ENCODE measurements around the gene SST. TPM values are rescaled to one million over a fixed set of nuclear protein-coding genes. Genes with fewer than 3 reads are reported as not detected.

SST gene
- total RNA-seq, 4 donors from 2014 or later: 15.9 to 97.6 (median 46.5) TPM

- no peaks in the 10 kb centered on the region for H3K36me3 ChIP-seq
- no peaks in the 10 kb centered on the region for H3K4me1 ChIP-seq
- no peaks in the 10 kb centered on the region for H3K27me3 ChIP-seq
- H3K9me3 ChIP-seq: no peaks in the 10 kb centered on the region
- DNase-seq: no peak
- no peak overlapping the region for H3K27ac ChIP-seq
- H3K4me3 ChIP-seq: no peak overlapping the region
- TF ChIP-seq CTCF (IDR thresholded peaks at IDR 0.05) (no peak), POLR2A (IDR thresholded peaks at IDR 0.05) (no peak)
Observed at GRCh38 chr3:187628169-187628568, 42.0 kb downstream of the SST start.

DNA sequence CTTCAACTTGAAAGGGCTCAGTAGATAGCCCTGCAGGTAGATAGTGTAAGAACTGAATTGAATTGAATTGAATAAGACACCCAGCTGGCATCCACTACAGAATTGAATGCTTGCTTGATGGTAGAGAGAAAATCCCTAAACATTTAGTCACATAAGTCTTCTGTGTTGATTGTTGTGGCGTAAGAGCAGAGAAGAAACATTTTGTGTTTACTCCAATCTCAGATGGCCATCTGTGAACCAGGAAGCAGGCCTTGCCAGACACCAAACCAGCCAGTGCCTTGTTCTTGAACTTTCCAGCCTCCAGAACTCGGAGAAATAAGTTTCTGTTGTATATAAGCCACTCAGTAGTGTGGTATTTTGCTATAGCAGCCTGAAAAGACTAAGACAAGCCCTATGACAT, 43.6 kb downstream of the SST start:
- no peaks in the 10 kb centered on the region for H3K9me3 ChIP-seq
- TF ChIP-seq POLR2A (IDR thresholded peaks at IDR 0.05) (no peak), CTCF (IDR thresholded peaks at IDR 0.05) (no peak)
- H3K4me3 ChIP-seq: no peak overlapping the region
- DNase-seq: no peak
- H3K36me3 ChIP-seq: no peaks in the 10 kb centered on the region
- no peak overlapping the region for H3K27ac ChIP-seq
- no peaks in the 10 kb centered on the region for H3K4me1 ChIP-seq
- H3K27me3 ChIP-seq: no peaks in the 10 kb centered on the region

- no peaks in the 10 kb centered on the region for H3K36me3 ChIP-seq
- no peak overlapping the region for H3K27ac ChIP-seq
- no peak overlapping the region for H3K4me3 ChIP-seq
- DNase-seq: no peak
- H3K4me1 ChIP-seq: no peaks in the 10 kb centered on the region
- no peaks in the 10 kb centered on the region for H3K9me3 ChIP-seq
- H3K27me3 ChIP-seq: no peaks in the 10 kb centered on the region
- TF ChIP-seq CTCF (IDR thresholded peaks at IDR 0.05) (no peak), POLR2A (IDR thresholded peaks at IDR 0.05) (no peak)
Observed at GRCh38 chr3:187624588-187624987, 45.6 kb downstream of the SST start.

DNA sequence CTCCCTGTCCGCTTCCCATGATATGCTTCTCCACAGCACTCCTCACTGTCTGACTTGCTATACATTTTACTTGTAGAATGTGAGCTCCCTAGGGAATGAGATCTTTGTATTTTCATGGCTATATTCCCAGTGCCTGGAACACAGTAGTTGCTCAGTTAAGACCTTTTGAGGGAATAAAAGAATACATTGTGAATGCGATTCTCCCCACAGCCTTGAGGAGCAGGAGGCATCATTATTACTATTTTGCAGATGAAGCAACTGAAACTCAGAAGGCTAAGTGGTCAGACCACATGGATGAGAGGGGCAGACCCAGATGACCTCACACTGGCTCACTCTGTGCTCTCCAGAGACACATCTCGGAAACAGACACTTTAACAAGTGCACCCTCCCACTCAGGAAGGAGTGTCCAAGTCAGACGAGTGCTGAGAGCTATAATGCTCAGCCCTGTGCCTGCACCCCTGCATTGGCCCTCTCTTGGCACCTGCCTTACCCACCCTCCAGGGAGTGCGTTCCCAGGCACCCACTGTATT, 46.8 kb downstream of the SST start:
- no peak for DNase-seq
- no peaks in the 10 kb centered on the region for H3K36me3 ChIP-seq
- no peaks in the 10 kb centered on the region for H3K27me3 ChIP-seq
- no peaks in the 10 kb centered on the region for H3K9me3 ChIP-seq
- H3K27ac ChIP-seq: no peak overlapping the region
- H3K4me3 ChIP-seq: no peak overlapping the region
- H3K4me1 ChIP-seq: no peaks in the 10 kb centered on the region
- TF ChIP-seq CTCF (IDR thresholded peaks at IDR 0.05) (no peak), POLR2A (IDR thresholded peaks at IDR 0.05) (no peak)

- Histone ChIP-seq H3K27ac (no peak overlapping the region), H3K27me3 (no peaks in the 10 kb centered on the region), H3K36me3 (no peaks in the 10 kb centered on the region), H3K9me3 (no peaks in the 10 kb centered on the region), H3K4me3 (no peak overlapping the region), H3K4me1 (no peaks in the 10 kb centered on the region)
- no peak for DNase-seq
- TF ChIP-seq POLR2A (IDR thresholded peaks at IDR 0.05): no peak
- no peak for TF ChIP-seq CTCF (IDR thresholded peaks at IDR 0.05)
Observed at GRCh38 chr3:187621881-187622280, 48.3 kb downstream of the SST start.

- Histone ChIP-seq H3K27ac (no peak overlapping the region), H3K36me3 (no peaks in the 10 kb centered on the region), H3K27me3 (no peaks in the 10 kb centered on the region), H3K4me3 (no peak overlapping the region), H3K9me3 (no peaks in the 10 kb centered on the region), H3K4me1 (no peaks in the 10 kb centered on the region)
- TF ChIP-seq POLR2A (IDR thresholded peaks at IDR 0.05): no peak
- no peak for TF ChIP-seq CTCF (IDR thresholded peaks at IDR 0.05)
- DNase-seq: no peak
Observed at GRCh38 chr3:187619461-187619860, 50.7 kb downstream of the SST start.
